ENCODE measurements around the gene MGLL.
A peak's percentile ranks its signal among the peaks of the same experiment; 100 is the strongest.
"Not testable (repeated sequence)": the region's sequence is repeated elsewhere in the genome, so short reads cannot be mapped to it uniquely, and the experiment has no call there.

MGLL gene

GRCh38 chr3:127673191-127674100, 148.9 kb downstream of the MGLL start:
- DNase-seq, result peak; percentile 69

DNA sequence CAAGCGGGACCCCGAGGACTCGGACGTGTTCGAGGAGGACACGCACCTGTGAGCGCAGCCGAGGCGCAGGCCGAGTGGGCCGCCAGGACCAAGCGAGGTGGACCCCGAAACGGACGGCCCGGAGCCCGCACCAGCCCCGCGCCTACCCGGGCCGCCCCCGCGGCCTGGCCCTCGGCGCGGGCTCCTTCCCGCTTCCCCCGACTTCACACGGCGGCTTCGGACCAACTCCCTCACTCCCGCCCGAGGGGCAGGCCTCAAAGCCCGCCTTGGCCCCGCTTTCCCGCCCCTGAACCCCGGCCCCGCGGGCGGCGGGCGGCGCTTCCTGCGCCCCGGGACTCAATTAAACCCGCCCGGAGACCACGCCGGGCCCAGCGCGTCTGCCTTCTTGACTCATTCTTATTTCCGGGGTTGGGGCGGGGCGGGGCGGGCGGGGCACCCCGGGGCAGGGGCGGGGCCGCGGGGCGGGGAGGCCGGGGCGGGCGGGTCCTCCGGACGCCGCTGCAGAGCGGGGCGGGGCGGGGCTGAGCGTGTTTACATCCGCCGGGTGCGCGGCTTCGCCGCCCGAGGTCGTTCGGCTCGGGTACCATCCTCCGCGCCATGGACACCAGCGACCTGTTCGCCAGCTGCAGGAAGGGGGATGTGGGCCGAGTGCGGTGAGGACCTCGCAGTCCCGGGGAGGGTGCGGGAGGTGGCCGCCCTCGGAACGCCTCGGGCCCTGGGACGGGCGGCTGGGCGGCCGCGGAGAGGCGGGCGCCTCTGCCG, 149.7 kb downstream of the MGLL start, which contains the start of gene ABTB1:
TSS of gene ABTB1 (plus strand) at position 524 of the 762 bp plus-strand sequence. CDS start at position 598, 74 bp downstream.
- peak; percentile 80 for DNase-seq

DNA sequence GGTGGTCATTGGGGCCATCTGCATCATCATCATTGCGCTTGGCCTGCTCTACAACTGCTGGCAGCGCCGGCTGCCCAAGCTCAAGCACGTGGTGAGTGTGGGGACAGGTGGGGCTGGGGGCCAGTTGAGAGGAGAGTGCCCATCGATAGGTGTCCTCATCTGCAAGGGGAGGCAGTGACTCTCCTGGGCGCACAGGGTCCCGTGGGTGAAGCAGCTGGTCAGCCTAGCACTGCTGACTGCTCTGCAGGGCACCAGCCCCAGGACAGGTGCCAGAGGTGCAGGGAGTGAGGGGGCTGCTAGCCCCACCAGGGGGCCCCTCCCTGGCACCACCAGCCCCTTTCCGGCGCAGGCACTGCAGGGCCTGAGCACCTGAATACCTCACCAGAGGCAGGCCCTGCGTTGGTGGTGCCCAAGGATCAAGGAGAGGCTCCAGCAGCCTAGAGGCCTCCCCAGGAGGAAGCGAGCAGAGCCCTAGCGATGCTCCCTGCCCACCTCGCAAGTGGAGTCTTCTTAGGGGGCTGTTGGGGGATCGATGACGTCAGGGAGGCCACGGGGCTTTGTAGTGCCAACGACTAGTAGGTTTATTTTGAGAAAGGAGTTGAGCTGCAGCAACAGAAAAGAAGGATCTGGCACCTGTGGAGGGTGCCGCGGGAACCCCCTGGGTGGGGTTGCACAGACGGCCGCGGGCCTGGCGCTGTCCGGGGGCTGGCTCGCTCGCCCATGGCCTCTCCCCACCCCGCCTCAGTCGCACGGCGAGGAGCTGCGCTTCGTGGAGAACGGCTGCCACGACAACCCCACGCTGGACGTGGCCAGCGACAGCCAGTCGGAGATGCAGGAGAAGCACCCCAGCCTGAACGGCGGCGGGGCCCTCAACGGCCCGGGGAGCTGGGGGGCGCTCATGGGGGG, 150.5 kb downstream of the MGLL start:
- no peak for DNase-seq

- no peak for DNase-seq
These were observed 151.4 kb downstream of the MGLL start for GRCh38 chr3:127670761-127671522.

GRCh38 chr3:127670229-127670559, 152.1 kb downstream of the MGLL start:
- no peak for DNase-seq

GRCh38 chr3:127669541-127670228, 152.6 kb downstream of the MGLL start:
- no peak for DNase-seq

DNA sequence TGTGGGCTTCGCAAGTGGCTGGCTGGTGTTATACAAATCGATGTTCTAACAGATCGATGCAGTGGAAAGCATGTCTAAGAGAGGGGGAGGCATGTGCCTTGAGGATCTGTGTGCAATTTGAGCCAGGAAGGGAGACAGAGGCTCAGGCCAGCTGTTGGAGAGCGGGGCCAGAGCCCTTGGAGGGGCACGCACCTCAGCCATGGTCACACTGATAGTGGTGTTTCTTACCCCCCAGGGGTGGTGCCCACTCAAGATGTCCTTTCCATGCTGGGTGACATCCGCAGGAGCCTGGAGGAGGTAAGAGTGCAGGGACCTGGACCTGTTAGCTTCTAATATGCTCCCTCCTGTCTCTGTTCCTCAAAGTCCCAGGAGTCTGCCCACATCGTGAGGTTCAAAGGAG, 153.4 kb downstream of the MGLL start:
- no peak for DNase-seq

- no peak for DNase-seq
These were observed 155.1 kb downstream of the MGLL start for GRCh38 chr3:127667119-127667681.

- DNase-seq, result no peak
These were observed 155.6 kb downstream of the MGLL start for GRCh38 chr3:127666676-127667075.

DNA sequence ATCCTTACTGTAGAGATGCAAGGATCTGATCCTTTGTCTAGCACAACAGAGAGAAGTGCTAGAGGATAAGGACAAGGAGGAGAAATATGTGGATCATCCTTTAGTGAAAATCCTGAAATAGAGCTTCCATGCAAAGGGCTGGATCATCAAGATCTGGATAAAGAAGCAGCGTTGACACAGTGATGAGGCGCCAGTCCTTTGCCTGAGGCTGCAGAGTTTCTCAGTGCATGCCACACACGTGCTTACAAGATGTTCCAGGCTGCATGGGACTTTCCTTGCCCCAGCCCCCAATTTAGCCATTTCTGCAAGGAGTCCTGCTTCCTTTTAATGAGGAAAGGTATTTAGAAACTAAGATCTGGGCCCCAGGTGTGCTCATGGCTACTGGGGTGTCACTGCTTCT, 156.7 kb downstream of the MGLL start:
- no peak for DNase-seq

DNA sequence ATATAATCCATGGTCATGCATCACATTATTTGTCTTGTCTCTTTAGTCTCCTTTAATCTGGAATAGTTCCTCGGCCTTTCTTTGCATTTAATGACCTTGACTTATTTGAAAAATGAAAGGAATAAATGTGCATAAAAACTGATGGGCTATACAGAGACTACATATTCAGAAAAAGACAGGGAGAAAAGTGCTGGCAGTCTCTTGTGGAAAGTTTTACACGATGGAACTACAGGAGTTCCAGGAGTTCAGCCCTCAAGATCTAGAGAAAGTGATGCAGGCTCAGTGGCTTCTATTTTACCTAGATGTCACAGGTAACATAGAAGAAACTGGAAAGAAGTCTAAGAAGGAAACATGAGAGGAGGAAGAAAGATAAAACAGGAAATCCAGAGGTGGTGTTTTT, 157.2 kb downstream of the MGLL start:
- no peak for DNase-seq

- DNase-seq, result no peak
These were observed 159.2 kb downstream of the MGLL start for GRCh38 chr3:127663151-127663550.

DNA sequence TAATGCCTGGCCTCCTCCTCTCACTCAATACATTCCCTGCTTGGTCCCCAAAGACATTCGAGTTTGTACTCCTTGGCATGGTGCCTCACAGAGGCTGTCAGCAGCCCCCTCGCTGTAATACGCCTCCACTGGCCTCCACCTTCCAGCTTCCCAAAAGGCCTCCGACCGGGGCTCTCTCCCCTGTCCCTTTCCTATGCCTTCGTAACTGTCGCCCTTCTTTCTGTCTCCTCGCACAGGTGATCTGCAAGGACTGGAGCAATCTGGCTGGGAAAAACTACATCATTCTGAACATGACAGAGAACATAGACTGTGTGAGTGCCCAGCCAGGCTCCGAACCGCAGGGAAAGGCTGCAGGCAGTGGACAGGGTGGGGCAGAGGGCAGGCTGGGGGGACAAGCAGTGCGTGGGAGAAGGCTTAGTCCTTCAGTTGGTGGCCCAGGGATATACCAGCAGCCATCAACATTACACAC, 160.3 kb downstream of the MGLL start:
- DNase-seq, result no peak

DNA sequence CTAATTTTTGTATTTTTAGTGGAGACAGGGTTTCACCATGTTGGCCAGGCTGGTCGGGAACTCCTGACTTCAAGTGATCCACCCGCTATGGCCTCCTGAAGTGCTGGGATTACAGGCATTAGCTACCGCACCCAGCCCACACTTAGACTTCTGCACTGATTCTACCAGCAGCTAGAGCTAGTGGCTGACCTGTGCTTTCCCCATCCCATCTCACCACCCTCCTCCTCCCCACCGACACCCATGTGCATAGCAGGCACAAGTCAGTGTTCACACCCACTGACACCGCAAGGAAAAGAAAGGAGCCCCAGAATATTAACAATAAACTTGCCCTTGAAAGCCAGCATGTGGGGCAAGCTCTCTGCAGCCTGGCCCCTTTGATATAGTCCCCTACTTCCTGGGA, 160.7 kb downstream of the MGLL start:
- no peak for DNase-seq

GRCh38 chr3:127660621-127661251, 161.6 kb downstream of the MGLL start:
- DNase-seq, result no peak

DNA sequence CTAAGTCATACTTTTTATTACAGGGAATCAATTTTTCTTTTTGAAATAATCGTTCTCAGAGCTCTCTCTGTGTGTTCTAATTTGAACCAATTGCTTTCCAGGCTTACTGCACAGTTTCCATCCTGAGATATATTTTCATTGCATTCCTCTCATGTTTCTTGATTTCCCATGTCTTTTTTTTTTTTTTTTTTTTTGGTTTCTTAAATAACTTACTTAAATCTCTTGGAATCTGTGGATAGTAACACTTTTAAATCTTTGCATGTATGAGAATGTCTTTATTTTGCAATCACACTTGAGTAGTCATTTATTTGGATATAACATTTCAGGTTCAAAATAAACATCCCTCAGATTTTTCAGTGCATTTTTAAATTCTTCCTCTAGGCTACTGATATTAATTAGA, 164.1 kb downstream of the MGLL start:
- no peak for DNase-seq

DNA sequence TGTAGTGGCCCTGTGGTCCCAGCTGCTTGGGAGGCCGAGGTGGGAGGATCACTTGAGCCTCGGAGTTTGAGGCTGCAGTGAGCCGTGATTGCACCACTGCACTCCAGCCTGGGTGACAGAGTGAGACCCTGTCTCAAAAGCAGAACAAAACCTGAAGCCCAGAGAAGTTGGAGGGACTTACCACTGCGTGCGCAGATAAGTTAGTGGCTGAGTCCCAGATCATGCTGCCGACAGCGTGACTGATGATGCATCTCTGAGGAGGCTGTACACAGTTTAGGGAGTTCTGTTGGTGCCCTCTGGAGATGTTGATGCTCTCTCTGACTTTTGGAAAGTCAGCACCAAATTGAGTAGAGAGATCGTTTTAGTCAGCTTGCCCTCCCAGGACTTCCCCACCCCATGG, 165.4 kb downstream of the MGLL start:
- no peak for DNase-seq

GRCh38 chr3:127655641-127656040, 166.7 kb downstream of the MGLL start:
- no peak for DNase-seq

DNA sequence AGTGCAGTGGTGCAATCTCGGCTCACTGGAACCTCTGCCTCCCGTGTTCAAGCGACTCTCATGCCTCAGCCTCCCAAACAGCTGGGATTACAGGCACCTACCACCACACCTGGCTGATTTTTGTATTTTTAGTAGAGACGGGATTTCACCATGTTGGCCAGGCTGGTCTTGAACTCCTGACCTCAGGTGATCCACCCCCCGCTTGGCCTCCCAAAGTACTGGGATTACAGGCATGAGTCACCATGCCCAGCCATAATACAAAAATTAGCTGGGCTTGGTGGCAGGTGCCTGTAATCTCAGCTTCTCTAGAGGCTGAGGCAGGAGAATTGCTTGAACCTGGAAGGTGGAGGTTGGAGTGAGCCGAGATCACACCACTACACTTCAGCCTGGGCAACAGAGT, 167.3 kb downstream of the MGLL start:
- not testable (repeated sequence) for DNase-seq

DNA sequence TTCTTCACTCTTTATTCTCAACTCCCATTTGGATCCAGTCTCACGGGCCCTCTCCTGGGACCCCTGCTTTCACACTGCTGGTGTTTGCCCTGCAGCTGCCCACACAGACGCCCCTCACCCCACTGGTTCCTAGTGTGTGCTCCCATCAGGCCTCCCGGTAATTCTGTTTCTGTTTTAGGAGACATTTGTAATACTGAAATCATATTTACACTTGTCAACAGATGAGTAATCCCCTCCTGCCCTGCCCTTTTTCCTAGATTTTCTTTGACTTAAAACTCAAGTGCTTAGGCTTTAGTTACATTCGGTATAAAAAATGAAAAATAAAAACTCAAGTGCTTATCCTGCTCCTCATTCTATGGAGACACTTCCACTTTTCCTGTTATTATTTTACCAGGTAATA, 167.9 kb downstream of the MGLL start:
- DNase-seq, result no peak
